OCI-LY3 (cell line): Measurements from ENCODE around the gene TBC1D16.

ENCODE experiments used
- EZH2phosphoT487 ChIP-seq: fragments of 200-600 bp; shearing (Covaris generic); IDR thresholded peaks from 2 replicates; pipeline ENCODE4 v1.6.1; 2018; ENCODE audit warnings: antibody characterized with exemption, mixed run types, low read depth
- TF ChIP-seq, protein P1 (sequence below): fragments of 200-600, 300-600 bp; sonication (generic); IDR thresholded peaks from 2 replicates; pipeline ENCODE4 v1.5.1; 2014; ENCODE audit warnings: antibody characterized with exemption, low read length, low read depth

DNA sequence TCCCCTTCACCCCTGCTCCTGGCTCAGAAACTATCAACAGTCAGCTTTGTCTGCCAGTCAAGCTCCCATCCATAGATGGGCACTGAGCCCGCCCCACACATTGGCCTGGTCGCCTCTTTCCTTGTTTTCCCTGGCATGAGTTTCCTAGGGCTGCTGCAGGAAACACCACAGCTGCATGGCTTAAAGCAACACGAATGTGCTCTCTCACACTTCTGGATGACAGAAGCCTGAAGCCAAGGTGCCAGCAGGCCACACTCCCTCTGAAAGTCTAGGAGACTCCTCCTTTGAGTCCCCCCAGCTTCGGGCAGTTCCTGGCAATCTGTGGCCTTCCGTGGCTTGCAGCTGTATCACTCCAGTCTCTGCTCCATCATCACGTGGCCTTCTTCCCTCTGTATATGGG lies 69.9 kb downstream of the TBC1D16 start:
- TF ChIP-seq, protein P1, sequence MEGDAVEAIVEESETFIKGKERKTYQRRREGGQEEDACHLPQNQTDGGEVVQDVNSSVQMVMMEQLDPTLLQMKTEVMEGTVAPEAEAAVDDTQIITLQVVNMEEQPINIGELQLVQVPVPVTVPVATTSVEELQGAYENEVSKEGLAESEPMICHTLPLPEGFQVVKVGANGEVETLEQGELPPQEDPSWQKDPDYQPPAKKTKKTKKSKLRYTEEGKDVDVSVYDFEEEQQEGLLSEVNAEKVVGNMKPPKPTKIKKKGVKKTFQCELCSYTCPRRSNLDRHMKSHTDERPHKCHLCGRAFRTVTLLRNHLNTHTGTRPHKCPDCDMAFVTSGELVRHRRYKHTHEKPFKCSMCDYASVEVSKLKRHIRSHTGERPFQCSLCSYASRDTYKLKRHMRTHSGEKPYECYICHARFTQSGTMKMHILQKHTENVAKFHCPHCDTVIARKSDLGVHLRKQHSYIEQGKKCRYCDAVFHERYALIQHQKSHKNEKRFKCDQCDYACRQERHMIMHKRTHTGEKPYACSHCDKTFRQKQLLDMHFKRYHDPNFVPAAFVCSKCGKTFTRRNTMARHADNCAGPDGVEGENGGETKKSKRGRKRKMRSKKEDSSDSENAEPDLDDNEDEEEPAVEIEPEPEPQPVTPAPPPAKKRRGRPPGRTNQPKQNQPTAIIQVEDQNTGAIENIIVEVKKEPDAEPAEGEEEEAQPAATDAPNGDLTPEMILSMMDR, result no peak
- no peak for TF ChIP-seq EZH2phosphoT487
